Astrocyte (in vitro differentiated cells and primary cell): ENCODE results near the gene VRK3. TPM values are rescaled to one million over a fixed set of nuclear protein-coding genes. Genes with fewer than 3 reads are reported as not detected.

ENCODE experiments used
- DNase-seq: peaks from one replicate; pipeline ENCODE4 v3.0.0-alpha.2; 2010; ENCODE audit warnings: low read depth
- FAIRE-seq: peaks from 2 replicates; lab custom pipeline; 2011; peaks lifted over from hg19 to GRCh38; lab: Jason Lieb, UNC
- H2AFZ ChIP-seq: 2 replicates; pipeline ENCODE4 v1.6.0; 2012; ENCODE audit warnings: low read depth, low read length, inconsistent platforms
- H3K27ac ChIP-seq: 2 replicates; pipeline ENCODE4 v1.5.1; 2011; ENCODE audit warnings: low read depth, low read length, inconsistent platforms
- H3K27me3 ChIP-seq: 2 replicates; pipeline ENCODE4 v1.6.0; 2011; ENCODE audit warnings: low read length, inconsistent platforms; ENCODE audit not compliant: insufficient read depth
- H3K36me3 ChIP-seq: 2 replicates; pipeline ENCODE4 v1.5.1; 2011; ENCODE audit warnings: low read length, inconsistent platforms; ENCODE audit not compliant: insufficient read depth
- H3K4me1 ChIP-seq: 2 replicates; pipeline ENCODE4 v1.5.1; 2011; ENCODE audit warnings: low read length, inconsistent platforms; ENCODE audit not compliant: insufficient read depth
- H3K4me2 ChIP-seq: 2 replicates; pipeline ENCODE4 v1.6.0; 2012; ENCODE audit warnings: low read length, inconsistent platforms
- H3K4me3 ChIP-seq: 2 replicates; pipeline ENCODE4 v1.5.1; 2011; ENCODE audit warnings: low read depth, mild to moderate bottlenecking, low read length, inconsistent platforms; ENCODE audit not compliant: insufficient read depth
- H3K79me2 ChIP-seq: 2 replicates; pipeline ENCODE4 v1.6.0; 2012; ENCODE audit warnings: mild to moderate bottlenecking, low read length, inconsistent platforms; ENCODE audit not compliant: insufficient read depth
- H3K9ac ChIP-seq: 2 replicates; pipeline ENCODE4 v1.6.0; 2012; ENCODE audit warnings: mild to moderate bottlenecking, low read length, inconsistent platforms
- H3K9me3 ChIP-seq: 2 replicates; pipeline ENCODE4 v1.5.1; 2012; ENCODE audit warnings: low read depth, mild to moderate bottlenecking, low read length, inconsistent platforms; ENCODE audit not compliant: insufficient read depth
- H4K20me1 ChIP-seq: 2 replicates; pipeline ENCODE4 v1.6.0; 2012; ENCODE audit warnings: low read length, inconsistent platforms; ENCODE audit not compliant: insufficient read depth
- H3K27ac Mint-ChIP-seq: one replicate; pipeline ENCODE4 v1.8.0; 2021; ENCODE audit warnings: mild to moderate bottlenecking, mixed read lengths; ENCODE audit not compliant: unreplicated experiment
- H3K27me3 Mint-ChIP-seq: one replicate; pipeline ENCODE4 v1.8.0; 2021; ENCODE audit warnings: low read depth, mixed read lengths; ENCODE audit not compliant: unreplicated experiment
- H3K36me3 Mint-ChIP-seq: one replicate; pipeline ENCODE4 v1.8.0; 2021; ENCODE audit warnings: low read depth, mixed read lengths; ENCODE audit not compliant: unreplicated experiment
- H3K4me1 Mint-ChIP-seq: one replicate; pipeline ENCODE4 v1.8.0; 2021; ENCODE audit warnings: low read depth, mixed read lengths; ENCODE audit not compliant: unreplicated experiment
- H3K4me3 Mint-ChIP-seq: one replicate; pipeline ENCODE4 v1.8.0; 2021; ENCODE audit warnings: mild to moderate bottlenecking, moderate library complexity, mixed read lengths; ENCODE audit not compliant: unreplicated experiment
- H3K9me3 Mint-ChIP-seq: one replicate; pipeline ENCODE4 v1.8.0; 2021; ENCODE audit warnings: mild to moderate bottlenecking, mixed read lengths; ENCODE audit not compliant: unreplicated experiment
- EZH2 ChIP-seq: IDR thresholded peaks from 2 replicates; pipeline ENCODE4 v1.6.1; 2012; ENCODE audit warnings: mild to moderate bottlenecking, low read length, inconsistent platforms; ENCODE audit not compliant: insufficient read depth
- total RNA-seq: library from RNA; stranded (reverse); gene quantifications from 2 replicates; pipeline ENCODE4 v1.2.1, GENCODE V29; 2021
- TF ChIP-seq, protein P1 (sequence below): IDR thresholded peaks from 2 replicates; pipeline ENCODE4 v1.5.1; 2011; ENCODE audit warnings: low read depth, mild to moderate bottlenecking, inconsistent platforms, low read length, moderate library complexity; ENCODE audit not compliant: insufficient read depth

VRK3 gene
- total RNA-seq, 1 donor from 2014 or later = 33.0 TPM

- peaks cover 27% of the 10 kb centered on the region for H3K79me2 ChIP-seq
Observed at GRCh38 chr19:49931293-49932040, 93.7 kb downstream of the VRK3 start.

GRCh38 chr19:49930483-49931011 is 94.6 kb downstream of the VRK3 start:
- H3K27ac Mint-ChIP-seq = peak overlapping the region; percentile 93
- H2AFZ ChIP-seq = no peak overlapping the region
- peaks cover 5% of the 10 kb centered on the region for H3K4me1 Mint-ChIP-seq
- peak overlapping the region; percentile 98 for H3K4me2 ChIP-seq
- H3K4me3 Mint-ChIP-seq = peak overlapping the region; percentile 97
- no peak for TF ChIP-seq EZH2
- TF ChIP-seq, protein P1, sequence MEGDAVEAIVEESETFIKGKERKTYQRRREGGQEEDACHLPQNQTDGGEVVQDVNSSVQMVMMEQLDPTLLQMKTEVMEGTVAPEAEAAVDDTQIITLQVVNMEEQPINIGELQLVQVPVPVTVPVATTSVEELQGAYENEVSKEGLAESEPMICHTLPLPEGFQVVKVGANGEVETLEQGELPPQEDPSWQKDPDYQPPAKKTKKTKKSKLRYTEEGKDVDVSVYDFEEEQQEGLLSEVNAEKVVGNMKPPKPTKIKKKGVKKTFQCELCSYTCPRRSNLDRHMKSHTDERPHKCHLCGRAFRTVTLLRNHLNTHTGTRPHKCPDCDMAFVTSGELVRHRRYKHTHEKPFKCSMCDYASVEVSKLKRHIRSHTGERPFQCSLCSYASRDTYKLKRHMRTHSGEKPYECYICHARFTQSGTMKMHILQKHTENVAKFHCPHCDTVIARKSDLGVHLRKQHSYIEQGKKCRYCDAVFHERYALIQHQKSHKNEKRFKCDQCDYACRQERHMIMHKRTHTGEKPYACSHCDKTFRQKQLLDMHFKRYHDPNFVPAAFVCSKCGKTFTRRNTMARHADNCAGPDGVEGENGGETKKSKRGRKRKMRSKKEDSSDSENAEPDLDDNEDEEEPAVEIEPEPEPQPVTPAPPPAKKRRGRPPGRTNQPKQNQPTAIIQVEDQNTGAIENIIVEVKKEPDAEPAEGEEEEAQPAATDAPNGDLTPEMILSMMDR = no peak
- peaks cover 17% of the 10 kb centered on the region for H4K20me1 ChIP-seq
- no peak for FAIRE-seq
- H3K4me3 ChIP-seq = peak overlapping the region; percentile 43
- DNase-seq = no peak
- H3K9me3 Mint-ChIP-seq = peaks cover 2% of the 10 kb centered on the region
- peaks cover 6% of the 10 kb centered on the region for H3K4me1 ChIP-seq
- peaks cover 35% of the 10 kb centered on the region for H3K79me2 ChIP-seq
- no peaks in the 10 kb centered on the region for H3K27me3 ChIP-seq
- no peaks in the 10 kb centered on the region for H3K9me3 ChIP-seq
- no peaks in the 10 kb centered on the region for H3K27me3 Mint-ChIP-seq
- peaks cover 4% of the 10 kb centered on the region for H3K36me3 ChIP-seq
- H3K9ac ChIP-seq = no peak overlapping the region
- peaks cover 23% of the 10 kb centered on the region for H3K36me3 Mint-ChIP-seq
- no peak overlapping the region for H3K27ac ChIP-seq

More at GRCh38 chr19:49931293-49932040, 93.7 kb downstream of the VRK3 start:
- Mint-ChIP-seq H3K36me3 (peaks cover 23% of the 10 kb centered on the region), H3K4me1 (peaks cover 5% of the 10 kb centered on the region), H3K27ac (no peak overlapping the region), H3K27me3 (no peaks in the 10 kb centered on the region), H3K4me3 (no peak overlapping the region), H3K9me3 (peaks cover 2% of the 10 kb centered on the region)
- DNase-seq = no peak
- H3K27me3 ChIP-seq = no peaks in the 10 kb centered on the region
- H2AFZ ChIP-seq = no peak overlapping the region
- H3K4me1 ChIP-seq = peaks cover 6% of the 10 kb centered on the region
- no peaks in the 10 kb centered on the region for H3K9me3 ChIP-seq
- no peak for FAIRE-seq
- TF ChIP-seq, protein P1 = no peak
- TF ChIP-seq EZH2 = no peak
- no peak overlapping the region for H3K9ac ChIP-seq
- peaks cover 16% of the 10 kb centered on the region for H4K20me1 ChIP-seq
- H3K4me2 ChIP-seq = no peak overlapping the region
- H3K27ac ChIP-seq = no peak overlapping the region
- H3K4me3 ChIP-seq = no peak overlapping the region
- H3K36me3 ChIP-seq = peaks cover 4% of the 10 kb centered on the region
